Sciatic nerve (tissue), 2 donors: Measurements from ENCODE around the gene PPP2R5E. TPM values are rescaled to one million over a fixed set of nuclear protein-coding genes. Genes with fewer than 3 reads are reported as not detected.

Experiments used
- ATAC-seq: fragments of 200-7000 bp; cut with Tn5 transposase; one replicate; pipeline ENCODE4 v1.9.1; 2020; ENCODE audit warnings: mild to moderate bottlenecking, moderate library complexity
- DNase-seq: peaks from one replicate; pipeline ENCODE4 v3.0.0-alpha.2; 2020; ENCODE audit warnings: low spot score
- intact Hi-C: fragments of 100-400 bp; cut with DNase I; formaldehyde crosslinking; loops from one replicate; pipeline ENCODE4 v1.14.2; 2022
- total RNA-seq: library from RNA; stranded (reverse); fragmentation: NEBNext Ultra II Directional; extraction: Animal tissue kit (Norgen Biotek cat#: 25700); gene quantifications from one replicate; pipeline ENCODE4 v1.2.1, GENCODE V29; 2021
- donor health status: DM: no; HTN: no; CAD: no.
- donor health status: DM: no; HTN: no; CAD: no.

PPP2R5E gene
- total RNA-seq, 1 donor from 2014 or later: 37.6 TPM

- intact Hi-C loops: no loop called here
- DNase-seq (no peak), ATAC-seq (no peak)
Observed at GRCh38 chr14:63478010-63478409, 65.2 kb downstream of the PPP2R5E start.

- intact Hi-C loops: no loop called here
- ATAC-seq (no peak), DNase-seq (no peak)
Observed at GRCh38 chr14:63477556-63477955, 65.6 kb downstream of the PPP2R5E start.

GRCh38 chr14:63475761-63476160 lies 67.4 kb downstream of the PPP2R5E start:
- ATAC-seq (no peak), DNase-seq (no peak)
- intact Hi-C loops: no loop called here

- DNase-seq: no peak
- intact Hi-C loops: no loop called here
- ATAC-seq: no peak
Observed at GRCh38 chr14:63474844-63475243, 68.3 kb downstream of the PPP2R5E start.

GRCh38 chr14:63474111-63474510 lies 69.1 kb downstream of the PPP2R5E start:
- DNase-seq: no peak
- ATAC-seq: no peak
- intact Hi-C loops: no loop called here

- ATAC-seq (no peak), DNase-seq (no peak)
- intact Hi-C loops: no loop called here
Observed at GRCh38 chr14:63472986-63473788, 70.0 kb downstream of the PPP2R5E start.

- ATAC-seq (no peak), DNase-seq (no peak)
- intact Hi-C loops: no loop called here
Observed at GRCh38 chr14:63470962-63471793, 72.0 kb downstream of the PPP2R5E start.

GRCh38 chr14:63468294-63468693 lies 74.9 kb downstream of the PPP2R5E start:
- no peak for ATAC-seq
- intact Hi-C loops: no loop called here

GRCh38 chr14:63467440-63468072 lies 75.6 kb downstream of the PPP2R5E start:
- DNase-seq (no peak), ATAC-seq (no peak)
- intact Hi-C loops: no loop called here

More at GRCh38 chr14:63468294-63468693, 74.9 kb downstream of the PPP2R5E start:
- no peak for DNase-seq

GRCh38 chr14:63465347-63465746 lies 77.8 kb downstream of the PPP2R5E start:
- no peak for DNase-seq
- no peak for ATAC-seq
- intact Hi-C loops: no loop called here

- intact Hi-C loops: no loop called here
- DNase-seq (no peak), ATAC-seq (no peak)
Observed at GRCh38 chr14:63460680-63461369, 82.4 kb downstream of the PPP2R5E start.

GRCh38 chr14:63459738-63460137 lies 83.4 kb downstream of the PPP2R5E start:
- no peak for DNase-seq
- no peak for ATAC-seq
- intact Hi-C loops: no loop called here

GRCh38 chr14:63457498-63457897 lies 85.7 kb downstream of the PPP2R5E start:
- no peak for DNase-seq
- intact Hi-C loops: no loop called here
- no peak for ATAC-seq

- ATAC-seq: peak; percentile 30
- intact Hi-C loops: no loop called here
- DNase-seq: no peak
Observed at GRCh38 chr14:63454863-63455622, 88.1 kb downstream of the PPP2R5E start.

- intact Hi-C loops: no loop called here
- ATAC-seq (no peak), DNase-seq (no peak)
Observed at GRCh38 chr14:63454436-63454835, 88.7 kb downstream of the PPP2R5E start.

- ATAC-seq (no peak), DNase-seq (no peak)
- intact Hi-C loops: no loop called here
Observed at GRCh38 chr14:63453443-63453936, 89.7 kb downstream of the PPP2R5E start.

GRCh38 chr14:63452796-63453195 lies 90.4 kb downstream of the PPP2R5E start:
- no peak for ATAC-seq
- intact Hi-C loops: no loop called here

GRCh38 chr14:63448841-63449240 lies 94.3 kb downstream of the PPP2R5E start:
- ATAC-seq (no peak), DNase-seq (no peak)
- intact Hi-C loops: no loop called here

More at GRCh38 chr14:63452796-63453195, 90.4 kb downstream of the PPP2R5E start:
- DNase-seq: no peak
